Kidney capillary endothelial cell (primary cell): ENCODE measurements around the gene LRMDA.

Experiments
- DNase-seq: peaks from one replicate; pipeline ENCODE4 v3.0.0-alpha.2; 2018; ENCODE audit warnings: low spot score

The LRMDA gene

GRCh38 chr10:76338187-76338586 is 906.8 kb downstream of the LRMDA start:
- DNase-seq, result no peak

GRCh38 chr10:76341740-76342139 is 910.3 kb downstream of the LRMDA start:
- no peak for DNase-seq

- DNase-seq, result no peak
These were observed 911.6 kb downstream of the LRMDA start for GRCh38 chr10:76342996-76343395.

GRCh38 chr10:76347832-76348231 is 916.4 kb downstream of the LRMDA start:
- DNase-seq, result no peak

- no peak for DNase-seq
These were observed 919.2 kb downstream of the LRMDA start for GRCh38 chr10:76350583-76350982.

- DNase-seq, result peak; percentile 97
These were observed 920.9 kb downstream of the LRMDA start for GRCh38 chr10:76352300-76352699.

- DNase-seq, result no peak
These were observed 921.9 kb downstream of the LRMDA start for GRCh38 chr10:76353237-76353851.

GRCh38 chr10:76354212-76354738 is 922.9 kb downstream of the LRMDA start:
- no peak for DNase-seq

- no peak for DNase-seq
These were observed 923.5 kb downstream of the LRMDA start for GRCh38 chr10:76354921-76355320.

GRCh38 chr10:76356557-76356956 is 925.1 kb downstream of the LRMDA start:
- no peak for DNase-seq

GRCh38 chr10:76357726-76358415 is 926.4 kb downstream of the LRMDA start:
- DNase-seq, result no peak

GRCh38 chr10:76358743-76359395 is 927.4 kb downstream of the LRMDA start:
- DNase-seq, result no peak

- no peak for DNase-seq
These were observed 944.3 kb downstream of the LRMDA start for GRCh38 chr10:76375761-76376160.

GRCh38 chr10:76382381-76382851 is 951.0 kb downstream of the LRMDA start:
- no peak for DNase-seq

GRCh38 chr10:76388321-76389023 is 957.0 kb downstream of the LRMDA start:
- no peak for DNase-seq

- no peak for DNase-seq
These were observed 962.7 kb downstream of the LRMDA start for GRCh38 chr10:76393875-76394706.

- no peak for DNase-seq
These were observed 963.3 kb downstream of the LRMDA start for GRCh38 chr10:76394707-76395042.

GRCh38 chr10:76395251-76395650 is 963.8 kb downstream of the LRMDA start:
- no peak for DNase-seq

GRCh38 chr10:76396134-76396533 is 964.7 kb downstream of the LRMDA start:
- DNase-seq, result no peak

- DNase-seq, result no peak
These were observed 966.0 kb downstream of the LRMDA start for GRCh38 chr10:76397181-76398042.
